Head of caudate nucleus (tissue), 42 donors: ENCODE results near the gene POFUT1.
"Not testable (repeated sequence)": the region's sequence is repeated elsewhere in the genome, so short reads cannot be mapped to it uniquely, and the experiment has no call there.

Experiments used
- DNase-seq, 42 donors: peaks; one replicate each; pipeline versions ENCODE4 v3.0.0 to v3.0.0-alpha.2; 2020 to 2021; ENCODE audit warnings: mixed read lengths in 7 of 42
- intact Hi-C: fragments of 100-400 bp; cut with DNase I; formaldehyde crosslinking; loops from one replicate; pipeline ENCODE4 v1.15.0; 2022

The POFUT1 gene

DNA sequence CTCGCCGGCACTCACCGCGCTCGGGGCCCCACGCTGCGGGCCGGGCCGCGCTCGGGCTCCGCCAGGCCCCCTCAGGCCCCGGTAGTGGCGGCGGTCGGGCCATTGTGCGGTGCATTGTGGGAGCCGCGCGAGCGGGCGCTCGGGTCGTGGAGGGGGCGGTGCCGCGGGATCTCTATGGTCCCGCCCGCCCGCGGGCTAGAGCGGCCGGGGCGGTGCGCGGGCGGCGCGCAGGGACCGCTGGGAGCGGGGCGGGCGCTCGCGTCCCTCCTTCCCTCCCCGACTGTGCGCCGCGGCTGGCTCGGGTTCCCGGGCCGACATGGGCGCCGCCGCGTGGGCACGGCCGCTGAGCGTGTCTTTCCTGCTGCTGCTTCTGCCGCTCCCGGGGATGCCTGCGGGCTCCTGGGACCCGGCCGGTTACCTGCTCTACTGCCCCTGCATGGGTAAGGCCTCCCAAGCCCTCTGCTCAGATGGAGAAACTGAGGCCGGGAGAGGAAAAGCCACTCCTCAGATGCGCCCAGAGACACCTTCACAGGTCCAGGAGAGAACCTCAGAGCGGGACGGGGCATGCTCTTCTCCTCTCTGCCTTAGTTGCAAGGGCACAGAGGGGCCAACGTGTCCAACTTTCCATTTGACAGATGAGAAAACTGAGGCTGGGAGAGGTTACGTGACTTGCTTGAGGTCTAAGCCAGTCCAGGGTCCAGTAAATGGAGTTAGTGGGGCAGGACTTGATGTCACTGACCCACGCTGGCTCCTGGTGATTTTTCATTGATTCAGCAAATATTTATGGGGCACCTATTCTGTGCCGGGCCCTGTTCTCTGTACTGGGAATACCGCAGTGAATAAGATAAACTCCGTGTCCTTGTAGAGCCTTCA, at the start of gene POFUT1, which contains the start of gene PLAGL2:
POFUT1 (plus strand) TSS at position 255 of the 873 bp plus-strand sequence; CDS start at position 317, 62 bp downstream.
PLAGL2 (minus strand) TSS at position 118 of the 873 bp plus-strand sequence. CDS start 5,565 bp downstream, outside the sequence.
- peak; percentile 66 to 97 (median 93) for DNase-seq
- intact Hi-C loops = loop anchor here (10.0 kb wide), 1 partner anchor 67 kb away; the partner anchor contains the start of gene KIF3B

DNA sequence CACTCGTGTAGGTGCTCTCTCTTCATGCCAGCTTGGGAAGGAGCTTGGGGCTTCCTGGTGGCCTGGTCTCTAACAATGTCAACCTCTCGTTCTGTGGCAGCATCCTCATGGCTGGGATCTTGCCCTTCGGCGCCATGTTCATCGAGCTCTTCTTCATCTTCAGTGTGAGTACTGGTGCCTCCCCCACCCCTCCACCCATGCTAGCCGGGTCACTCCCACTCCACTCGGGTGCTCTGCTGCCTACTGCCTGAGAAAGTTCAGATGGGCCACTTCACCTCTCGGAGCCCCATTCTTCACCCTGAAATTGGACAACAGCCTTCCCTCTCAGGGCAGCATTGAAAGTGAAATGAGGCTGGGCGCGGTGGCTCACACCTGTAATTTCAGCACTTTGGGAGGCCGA, 49.3 kb upstream of the POFUT1 start:
- intact Hi-C loops = no loop called here
- DNase-seq = peak in 1 of 42 donors; percentile 8

GRCh38 chr20:32158943-32159660, 48.6 kb upstream of the POFUT1 start:
- intact Hi-C loops = no loop called here
- peak in 1 of 42 donors; percentile 19 for DNase-seq

GRCh38 chr20:32159766-32160221, 47.9 kb upstream of the POFUT1 start:
- DNase-seq = no peak
- intact Hi-C loops = no loop called here

DNA sequence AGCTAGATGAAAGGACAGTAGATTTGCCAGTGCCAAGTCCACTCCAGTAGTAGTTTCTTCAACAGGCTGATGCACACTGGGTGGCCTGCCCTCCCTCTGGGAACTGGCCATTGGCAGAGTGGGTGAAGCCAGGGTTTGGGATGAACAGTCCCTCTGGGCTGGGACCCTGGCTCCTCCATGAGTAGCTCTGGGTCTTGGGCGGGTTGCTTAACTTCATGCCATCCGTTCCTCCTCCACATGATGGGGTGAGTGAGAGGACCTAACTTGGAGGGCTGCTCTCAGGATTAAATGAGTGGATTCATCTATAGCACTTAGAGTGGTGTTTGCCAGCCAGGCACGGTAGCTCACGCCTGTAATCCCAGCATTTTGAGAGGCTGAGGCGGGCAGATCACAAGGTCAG, 47.3 kb upstream of the POFUT1 start:
- DNase-seq = no peak
- intact Hi-C loops = no loop called here

GRCh38 chr20:32162351-32162750, 45.3 kb upstream of the POFUT1 start:
- DNase-seq = no peak
- intact Hi-C loops = no loop called here

- no peak for DNase-seq
- intact Hi-C loops = no loop called here
These were observed 43.7 kb upstream of the POFUT1 start for GRCh38 chr20:32163951-32164350.

- DNase-seq = peak in 39 of 42 donors; percentile 21 to 80 (median 58)
These were observed 42.5 kb upstream of the POFUT1 start for GRCh38 chr20:32164984-32165735.

GRCh38 chr20:32165836-32166545, 41.7 kb upstream of the POFUT1 start:
- intact Hi-C loops = no loop called here
- DNase-seq = no peak

More at GRCh38 chr20:32164984-32165735, 42.5 kb upstream of the POFUT1 start:
- intact Hi-C loops = no loop called here

DNA sequence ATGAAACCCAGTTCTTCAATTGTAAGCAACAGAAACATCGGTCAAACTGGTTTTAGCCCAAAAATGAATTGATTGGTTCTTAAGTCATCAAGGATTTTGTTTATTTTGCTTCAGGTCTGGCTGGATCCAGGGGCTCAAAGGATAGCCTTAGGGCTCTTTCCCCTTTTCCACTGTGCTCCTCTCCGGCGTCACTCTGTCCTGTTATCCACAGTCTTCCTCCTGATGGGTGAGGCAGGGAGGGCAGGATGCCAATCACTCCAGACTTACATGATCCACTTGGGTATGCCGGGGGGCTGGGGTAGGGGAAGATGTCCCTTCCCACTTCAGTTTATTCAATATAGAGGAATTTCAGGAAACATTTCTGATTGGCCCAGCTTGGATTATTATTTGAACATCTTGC, 40.1 kb upstream of the POFUT1 start:
- intact Hi-C loops = no loop called here
- peak in 1 of 42 donors; percentile 32 for DNase-seq

DNA sequence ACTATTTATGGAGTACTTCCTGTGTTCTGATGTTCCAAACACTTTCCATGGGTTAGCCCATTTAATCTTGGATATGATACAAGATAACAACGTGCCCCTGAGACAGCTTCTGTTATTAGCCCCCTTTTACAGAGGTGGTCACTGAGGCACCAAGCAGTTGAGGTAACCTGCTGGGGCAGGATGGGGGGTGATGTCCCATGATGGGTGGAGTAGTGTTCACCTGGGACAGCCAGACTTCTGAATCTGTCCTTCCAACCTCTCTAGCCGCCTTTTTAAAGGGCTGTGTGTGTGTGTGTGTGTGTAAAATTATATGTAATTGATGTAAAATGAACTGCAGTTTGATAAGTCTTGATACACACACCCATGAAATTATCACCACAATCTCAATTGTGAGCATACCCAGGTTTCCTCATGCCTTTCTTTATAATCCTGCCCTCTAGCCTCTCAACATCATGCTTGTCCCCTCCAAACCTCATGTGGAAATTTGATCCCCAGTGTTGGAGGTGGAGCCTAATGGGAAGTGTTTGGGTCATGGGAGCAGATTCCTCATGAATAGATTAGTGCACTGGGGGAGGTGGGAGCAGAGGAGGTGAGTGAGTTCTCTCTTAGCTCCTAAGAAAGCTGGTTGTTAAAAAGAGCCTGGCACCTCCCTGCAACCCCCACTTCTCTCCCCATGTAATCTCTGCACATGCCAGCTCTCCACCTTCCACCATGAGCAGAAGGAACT, 39.3 kb upstream of the POFUT1 start:
- intact Hi-C loops = no loop called here
- DNase-seq = no peak

GRCh38 chr20:32177696-32178095, 30.0 kb upstream of the POFUT1 start:
- intact Hi-C loops = not testable (repeated sequence)
- peak in 1 of 42 donors; percentile 23 for DNase-seq

- intact Hi-C loops = no loop called here
- DNase-seq = peak in 2 of 42 donors; percentile 1 to 5
These were observed 28.2 kb upstream of the POFUT1 start for GRCh38 chr20:32179515-32179914.

- DNase-seq = peak in 1 of 42 donors; percentile 8
- intact Hi-C loops = no loop called here
These were observed 27.7 kb upstream of the POFUT1 start for GRCh38 chr20:32179934-32180333.

GRCh38 chr20:32181606-32182005, 26.1 kb upstream of the POFUT1 start:
- DNase-seq = no peak
- intact Hi-C loops = no loop called here

- intact Hi-C loops = no loop called here
- DNase-seq = peak in 1 of 42 donors; percentile 0
These were observed 23.6 kb upstream of the POFUT1 start for GRCh38 chr20:32183947-32184635.

- intact Hi-C loops = no loop called here
- no peak for DNase-seq
These were observed 22.6 kb upstream of the POFUT1 start for GRCh38 chr20:32184961-32185603.
